Measurements from ENCODE around the gene AKR7A2. TPM values are rescaled to one million over a fixed set of nuclear protein-coding genes. Genes with fewer than 3 reads are reported as not detected.
"Not testable (repeated sequence)": the region's sequence is repeated elsewhere in the genome, so short reads cannot be mapped to it uniquely, and the experiment has no call there.

The AKR7A2 gene
- total RNA-seq, 2 experiments from 2014 or later, result 42.9 to 43.4 TPM

GRCh38 chr1:19300211-19300610 is 11.7 kb downstream of the AKR7A2 start:
- Mint-ChIP-seq H3K9me3 (peaks cover 9% of the 10 kb centered on the region), H3K27me3 (no peaks in the 10 kb centered on the region), H3K36me3 (ENCODE audit: low read depth) (peaks cover 20% of the 10 kb centered on the region), H3K4me3 (no peak overlapping the region), H3K4me1 (ENCODE audit: low read depth) (no peaks in the 10 kb centered on the region), H3K27ac (no peak overlapping the region)
- intact Hi-C loops (cut with micrococcal nuclease), result no loop called here
- ChIA-PET POLR2A (interaction anchor here (0.6 kb wide), 1 partner anchor 12 kb away, joined by 3 read pairs; the partner anchor contains the start of gene AKR7A3), CTCF (no interaction called here)
- TF ChIP-seq CTCF (IDR thresholded peaks at IDR 0.05), result no peak
- DNase-seq (no peak), ATAC-seq (no peak)

GRCh38 chr1:19294638-19295037 is 17.3 kb downstream of the AKR7A2 start:
- H3K4me1 Mint-ChIP-seq (ENCODE audit: low read depth), result no peaks in the 10 kb centered on the region
- DNase-seq, result no peak
- TF ChIP-seq CTCF (IDR thresholded peaks at IDR 0.05), result no peak
- no peak overlapping the region for H3K4me3 Mint-ChIP-seq
- peaks cover 2% of the 10 kb centered on the region for H3K27me3 Mint-ChIP-seq
- ATAC-seq, result no peak
- H3K27ac Mint-ChIP-seq, result no peak overlapping the region
- ChIA-PET POLR2A (interaction anchor here (0.7 kb wide), 1 partner anchor 40 kb away, joined by 3 read pairs; no protein-coding TSS in a partner anchor), CTCF (no interaction called here)
- intact Hi-C loops (cut with micrococcal nuclease), result no loop called here
- H3K9me3 Mint-ChIP-seq, result peaks cover 20% of the 10 kb centered on the region
- peaks cover 25% of the 10 kb centered on the region for H3K36me3 Mint-ChIP-seq (ENCODE audit: low read depth)

GRCh38 chr1:19289244-19289643 is 22.7 kb downstream of the AKR7A2 start:
- ChIA-PET POLR2A (interaction anchor here (0.8 to 2.0 kb wide), 3 partner anchors 32 to 46 kb away, joined by 3 to 10 read pairs (median 3); partner anchors contain the start of genes EMC1 and MRTO4), CTCF (interaction anchor here (1.4 kb wide), 1 partner anchor 373 kb away, joined by 5 read pairs; no protein-coding TSS in a partner anchor)
- no peak overlapping the region for H3K27ac Mint-ChIP-seq

GRCh38 chr1:19288324-19289241 is 23.4 kb downstream of the AKR7A2 start, which contains the start of gene AKR7A3:
Gene AKR7A3, minus strand, starts transcription at chr1:19288770. Its CDS starts 61 bp downstream, at chr1:19288709.
- intact Hi-C loops (cut with micrococcal nuclease); H3K9me3 Mint-ChIP-seq; H3K4me1 Mint-ChIP-seq (ENCODE audit: low read depth); H3K27ac Mint-ChIP-seq; H3K36me3 Mint-ChIP-seq (ENCODE audit: low read depth): not testable (repeated sequence)
- CTCF ChIA-PET, result interaction anchor here (1.4 kb wide), 1 partner anchor 374 kb away, joined by 5 read pairs; no protein-coding TSS in a partner anchor
- ATAC-seq, result peak; percentile 97
- peaks cover 14% of the 10 kb centered on the region for H3K27me3 Mint-ChIP-seq
- POLR2A ChIA-PET, result interaction anchor here (0.6 to 2.0 kb wide), 5 partner anchors 11 to 47 kb away, joined by 3 to 10 read pairs (median 3); partner anchors contain the start of genes AKR7A2, EMC1, MRTO4 and SLC66A1
- H3K4me3 Mint-ChIP-seq, result peak within 1 kb of the TSS; percentile 56
- DNase-seq, result peak; percentile 81

More at GRCh38 chr1:19289244-19289643, 22.7 kb downstream of the AKR7A2 start:
- ATAC-seq (no peak), DNase-seq (no peak)
- TF ChIP-seq CTCF (IDR thresholded peaks at IDR 0.05), result no peak
- Mint-ChIP-seq H3K9me3 (peaks cover 2% of the 10 kb centered on the region), H3K36me3 (ENCODE audit: low read depth) (peaks cover 6% of the 10 kb centered on the region), H3K4me3 (peak overlapping the region; percentile 56), H3K4me1 (ENCODE audit: low read depth) (peaks cover 3% of the 10 kb centered on the region), H3K27me3 (peaks cover 14% of the 10 kb centered on the region)
- intact Hi-C loops (cut with micrococcal nuclease), result no loop called here

GRCh38 chr1:19287436-19288185 is 24.3 kb downstream of the AKR7A2 start:
- ChIA-PET CTCF (no interaction called here), POLR2A (interaction anchor here (1.0 to 2.0 kb wide), 2 partner anchors 24 to 36 kb away, joined by 3 to 10 read pairs; partner anchors contain the start of genes AKR7A2, EMC1, MRTO4 and SLC66A1)
- H3K9me3 Mint-ChIP-seq, result no peaks in the 10 kb centered on the region
- no peak overlapping the region for H3K27ac Mint-ChIP-seq
- intact Hi-C loops (cut with micrococcal nuclease), result no loop called here
- no peaks in the 10 kb centered on the region for H3K36me3 Mint-ChIP-seq (ENCODE audit: low read depth)
- peak overlapping the region; percentile 9 for H3K4me3 Mint-ChIP-seq
- no peak for ATAC-seq
- peaks cover 14% of the 10 kb centered on the region for H3K27me3 Mint-ChIP-seq
- peaks cover 3% of the 10 kb centered on the region for H3K4me1 Mint-ChIP-seq (ENCODE audit: low read depth)
- TF ChIP-seq CTCF (IDR thresholded peaks at IDR 0.05), result no peak
- no peak for DNase-seq

- DNase-seq; CTCF ChIA-PET; H3K9me3 Mint-ChIP-seq; H3K4me1 Mint-ChIP-seq (ENCODE audit: low read depth); H3K36me3 Mint-ChIP-seq (ENCODE audit: low read depth); intact Hi-C loops (cut with micrococcal nuclease); ATAC-seq; H3K27ac Mint-ChIP-seq; H3K4me3 Mint-ChIP-seq; POLR2A ChIA-PET: not testable (repeated sequence)
- peaks cover 14% of the 10 kb centered on the region for H3K27me3 Mint-ChIP-seq
These were observed 26.1 kb downstream of the AKR7A2 start for GRCh38 chr1:19285807-19286206.

GRCh38 chr1:19285366-19285765 is 26.6 kb downstream of the AKR7A2 start:
- H3K27ac Mint-ChIP-seq; POLR2A ChIA-PET; intact Hi-C loops (cut with micrococcal nuclease); DNase-seq; H3K4me3 Mint-ChIP-seq; H3K4me1 Mint-ChIP-seq (ENCODE audit: low read depth); H3K36me3 Mint-ChIP-seq (ENCODE audit: low read depth); H3K9me3 Mint-ChIP-seq; CTCF ChIA-PET; ATAC-seq: not testable (repeated sequence)
- H3K27me3 Mint-ChIP-seq, result peaks cover 14% of the 10 kb centered on the region

Data from activated CD8-positive, alpha-beta T cell treated with anti-CD3 and anti-CD28 coated beads for 36 hours (primary cell).